OCI-LY7 (cell line): ENCODE measurements around the gene UEVLD.

ENCODE experiments used
- CTCF ChIP-seq: fragments of 200-600 bp; sonication (generic); conservative IDR thresholded peaks from 2 replicates; pipeline ENCODE4 v1.5.1; 2014; ENCODE audit warnings: mild to moderate bottlenecking, antibody characterized with exemption, low read length, moderate library complexity, mixed read lengths
- EZH2phosphoT487 ChIP-seq: fragments of 200-600 bp; sonication (generic); IDR thresholded peaks from 2 replicates; pipeline ENCODE4 v1.6.1; 2018; ENCODE audit warnings: low read depth, borderline replicate concordance, mild to moderate bottlenecking, mixed run types, antibody characterized with exemption, low read length, moderate library complexity, mixed read lengths

- TF ChIP-seq CTCF: no peak
- no peak for TF ChIP-seq EZH2phosphoT487
Observed at GRCh38 chr11:18588297-18589252, at the start of gene UEVLD.
